Measurements from ENCODE around the gene OOSP4A.
"Not testable (repeated sequence)": the region's sequence is repeated elsewhere in the genome, so short reads cannot be mapped to it uniquely, and the experiment has no call there.

OOSP4A gene

DNA sequence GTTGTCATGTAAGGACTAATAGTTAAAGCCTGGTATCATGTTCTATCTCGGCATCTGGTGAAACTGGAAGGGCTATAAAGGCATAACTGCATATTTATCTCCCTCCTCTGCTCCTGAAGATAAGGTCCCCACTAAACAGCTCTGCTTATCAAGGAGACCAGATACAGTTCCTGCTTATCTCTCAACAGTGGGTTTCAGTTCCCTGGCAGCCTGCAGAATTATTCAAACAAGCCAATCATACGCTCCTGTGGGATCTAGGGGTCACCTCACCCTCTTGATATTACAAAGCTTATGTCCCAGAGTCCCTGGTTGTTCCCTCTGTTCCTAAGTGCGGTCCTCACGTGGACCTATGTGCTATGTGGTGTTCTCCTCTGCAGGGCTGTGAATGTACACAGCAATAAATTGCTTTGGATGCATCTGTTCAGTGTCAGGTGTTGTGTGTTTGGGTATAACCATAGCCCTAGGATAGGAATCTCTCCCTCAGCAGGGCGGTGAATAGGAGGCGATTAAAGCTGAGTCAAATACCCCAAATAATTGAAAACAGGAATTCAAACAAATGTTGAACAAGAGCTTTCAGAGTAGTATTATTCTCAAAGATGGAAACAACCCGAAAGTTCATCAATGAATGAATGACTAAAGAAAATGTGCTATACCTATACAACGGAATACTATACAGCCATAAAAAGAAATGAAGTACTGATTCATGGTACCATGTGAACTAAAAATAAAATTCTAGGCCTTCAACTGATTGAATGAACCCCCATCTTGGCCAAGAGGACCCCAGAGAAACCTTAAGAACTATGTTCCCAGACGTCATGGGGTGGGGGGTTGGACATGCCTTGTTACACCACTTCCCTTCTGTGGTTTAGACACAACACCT is 3.1 kb upstream of the OOSP4A start:
- no peak for ATAC-seq (ENCODE audit: low read depth)
- no peak overlapping the region for H3K4me3 Mint-ChIP-seq

DNA sequence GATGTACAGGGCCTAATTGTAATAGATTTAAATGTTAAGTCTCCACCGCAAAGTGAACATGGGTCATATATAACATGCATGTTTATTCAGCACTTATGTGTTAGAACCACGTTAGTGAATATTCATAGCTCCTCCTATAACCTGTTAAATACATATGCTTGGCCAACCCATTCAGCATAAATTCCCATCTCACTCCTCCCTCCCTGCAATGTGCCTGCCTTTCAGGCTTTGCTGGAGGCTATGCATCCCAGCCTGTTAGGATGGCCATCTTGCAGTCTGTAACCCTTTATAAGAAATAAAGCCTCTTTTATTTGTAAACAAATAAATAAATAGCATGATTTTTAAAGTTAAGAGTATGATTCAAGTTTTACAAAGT is 1.7 kb upstream of the OOSP4A start:
- Mint-ChIP-seq H3K9me3 (no peaks in the 10 kb centered on the region), H3K4me3 (no peak overlapping the region), H3K36me3 (no peaks in the 10 kb centered on the region), H3K4me1 (no peaks in the 10 kb centered on the region), H3K27me3 (peaks cover 6% of the 10 kb centered on the region), H3K27ac (no peak overlapping the region)
- ATAC-seq (ENCODE audit: low read depth) (no peak), DNase-seq (ENCODE audit: low spot score in 2 of 2) (no peak)

More for the DNA sequence above, 3.1 kb upstream of the OOSP4A start:
- no peaks in the 10 kb centered on the region for H3K36me3 Mint-ChIP-seq
- H3K27me3 Mint-ChIP-seq = peaks cover 10% of the 10 kb centered on the region
- no peak for DNase-seq (ENCODE audit: low spot score in 2 of 2)
- H3K27ac Mint-ChIP-seq = no peak overlapping the region
- no peaks in the 10 kb centered on the region for H3K9me3 Mint-ChIP-seq
- no peaks in the 10 kb centered on the region for H3K4me1 Mint-ChIP-seq

DNA sequence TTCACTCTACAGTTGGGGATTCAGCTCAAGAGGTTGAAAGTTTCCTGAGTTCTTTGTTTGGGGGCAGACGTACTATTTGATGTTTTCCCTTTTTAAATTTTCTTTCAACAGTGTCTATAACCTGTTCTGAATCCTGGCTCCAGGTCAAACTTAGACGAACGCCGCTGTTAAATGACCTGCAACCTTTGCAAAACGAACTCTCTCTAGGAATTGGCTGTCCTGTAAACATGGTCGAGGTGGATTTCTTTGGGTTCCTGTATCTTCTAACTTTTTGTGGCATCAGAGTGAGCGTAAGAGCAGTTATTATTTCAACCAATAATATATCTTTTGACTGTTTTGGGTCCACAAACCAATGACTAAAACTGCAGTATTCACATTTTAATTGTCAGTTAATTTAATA is 1.6 kb downstream of the OOSP4A start:
- H3K27me3 Mint-ChIP-seq = peaks cover 2% of the 10 kb centered on the region
- H3K36me3 Mint-ChIP-seq = no peaks in the 10 kb centered on the region
- H3K4me1 Mint-ChIP-seq = no peaks in the 10 kb centered on the region
- DNase-seq (ENCODE audit: low spot score in 2 of 2) = no peak
- no peak for ATAC-seq (ENCODE audit: low read depth)
- no peak overlapping the region for H3K4me3 Mint-ChIP-seq
- no peaks in the 10 kb centered on the region for H3K9me3 Mint-ChIP-seq
- H3K27ac Mint-ChIP-seq = no peak overlapping the region

GRCh38 chr11:59966201-59966600 is 2.4 kb downstream of the OOSP4A start:
- no peaks in the 10 kb centered on the region for H3K27me3 Mint-ChIP-seq
- no peak overlapping the region for H3K4me3 Mint-ChIP-seq
- H3K4me1 Mint-ChIP-seq = no peaks in the 10 kb centered on the region

DNA sequence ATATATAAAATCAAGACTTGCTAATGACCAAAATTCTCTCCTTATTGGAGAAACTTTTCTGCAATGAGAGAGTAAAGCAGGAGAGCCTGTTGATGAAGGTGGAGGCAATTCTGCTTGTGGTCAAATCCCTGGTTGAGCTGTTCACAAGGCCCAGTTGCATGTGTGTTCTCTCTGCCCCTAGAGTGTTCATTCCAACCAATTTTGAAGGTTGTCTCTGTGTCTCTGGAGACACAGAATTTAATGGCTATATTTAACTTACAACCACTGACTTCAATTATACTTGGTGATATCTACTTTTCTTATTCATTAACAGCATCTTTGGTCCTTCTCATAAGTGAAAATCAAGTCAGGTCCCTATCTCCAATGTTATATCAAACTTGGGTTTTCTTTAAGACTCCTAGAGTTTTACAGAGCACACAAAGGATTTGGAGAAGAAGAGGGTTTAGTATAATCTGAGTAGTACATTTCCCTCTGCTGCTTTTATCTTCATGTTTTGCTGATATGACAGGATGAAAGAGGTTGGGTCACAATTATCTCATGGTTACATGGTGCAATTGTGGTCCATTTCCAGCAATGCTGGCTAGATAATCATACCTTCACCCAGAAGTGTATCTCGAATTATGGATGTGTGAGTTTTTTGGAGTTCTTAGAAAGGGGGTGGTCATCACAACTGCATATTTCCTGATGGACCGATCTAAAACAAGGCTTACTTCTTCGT is 4.0 kb downstream of the OOSP4A start:
- Mint-ChIP-seq H3K9me3 (no peaks in the 10 kb centered on the region), H3K27ac (no peak overlapping the region), H3K4me3 (no peak overlapping the region), H3K27me3 (no peaks in the 10 kb centered on the region), H3K4me1 (no peaks in the 10 kb centered on the region), H3K36me3 (no peaks in the 10 kb centered on the region)
- ATAC-seq (ENCODE audit: low read depth) (no peak), DNase-seq (ENCODE audit: low spot score in 2 of 2) (no peak)

More at GRCh38 chr11:59966201-59966600, 2.4 kb downstream of the OOSP4A start:
- ATAC-seq (ENCODE audit: low read depth) (no peak), DNase-seq (ENCODE audit: low spot score in 2 of 2) (no peak)
- no peaks in the 10 kb centered on the region for H3K9me3 Mint-ChIP-seq
- no peaks in the 10 kb centered on the region for H3K36me3 Mint-ChIP-seq
- no peak overlapping the region for H3K27ac Mint-ChIP-seq

DNA sequence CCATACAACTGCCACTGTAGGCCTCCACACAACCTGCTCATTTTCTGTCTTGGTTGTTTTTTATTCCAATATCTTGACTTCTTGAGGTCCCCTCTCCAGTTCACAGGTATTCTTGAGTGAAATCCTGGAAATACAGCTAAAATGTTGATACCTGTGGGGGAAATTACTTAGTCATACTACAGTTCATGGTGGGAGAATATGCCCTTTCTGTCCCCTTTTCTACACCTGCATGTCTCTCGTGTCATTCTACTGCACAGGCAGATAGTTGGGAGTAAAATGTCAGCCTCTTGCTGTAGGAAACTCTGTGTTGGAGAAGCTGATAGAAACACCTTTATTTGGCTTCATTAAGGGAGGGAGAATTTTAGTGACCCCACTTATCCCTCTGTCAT is 4.6 kb downstream of the OOSP4A start:
- Mint-ChIP-seq H3K27me3 (no peaks in the 10 kb centered on the region), H3K4me3 (no peak overlapping the region), H3K27ac (no peak overlapping the region), H3K9me3 (no peaks in the 10 kb centered on the region), H3K4me1 (no peaks in the 10 kb centered on the region), H3K36me3 (no peaks in the 10 kb centered on the region)
- ATAC-seq (ENCODE audit: low read depth) (no peak), DNase-seq (ENCODE audit: low spot score in 2 of 2) (no peak)

GRCh38 chr11:59973097-59973496 is 9.3 kb downstream of the OOSP4A start:
- Mint-ChIP-seq H3K27me3 (peaks cover 2% of the 10 kb centered on the region), H3K27ac (no peak overlapping the region), H3K4me3 (no peak overlapping the region), H3K36me3 (no peaks in the 10 kb centered on the region), H3K4me1 (no peaks in the 10 kb centered on the region), H3K9me3 (no peaks in the 10 kb centered on the region)
- ATAC-seq (ENCODE audit: low read depth) (no peak), DNase-seq (ENCODE audit: low spot score in 2 of 2) (no peak)

DNA sequence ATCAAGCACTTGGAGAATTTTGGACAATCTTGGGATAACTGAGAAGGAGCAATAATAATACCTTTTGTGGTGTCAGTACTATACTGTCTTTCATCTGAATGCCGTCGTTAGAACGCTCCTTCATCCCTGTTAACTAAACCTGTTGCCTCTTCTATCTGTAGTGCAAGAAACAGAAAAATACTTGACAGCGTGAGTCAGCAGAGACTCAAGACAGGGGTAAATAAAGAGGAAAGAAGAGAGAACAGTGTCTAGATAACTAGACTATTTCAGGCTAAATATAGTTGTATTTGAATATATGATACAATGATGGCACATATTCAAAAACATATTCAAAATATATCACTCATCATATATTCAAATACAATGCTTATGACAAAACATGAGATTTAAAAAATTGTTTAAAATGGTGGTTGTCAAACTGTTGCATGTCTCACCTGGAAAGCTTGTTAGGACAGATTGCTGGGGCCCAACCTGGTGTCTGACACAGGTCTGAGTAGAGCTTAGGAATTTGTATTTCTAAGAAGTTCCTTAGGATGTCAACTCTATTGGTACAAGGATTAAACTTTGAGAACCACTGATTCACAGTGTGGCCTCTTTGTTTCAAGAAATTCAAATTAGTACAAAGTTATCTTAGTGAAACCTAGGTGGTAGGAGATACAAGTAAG is 17.4 kb downstream of the OOSP4A start:
- ATAC-seq (ENCODE audit: low read depth) (no peak), DNase-seq (ENCODE audit: low spot score in 2 of 2) (no peak)
- H3K36me3 Mint-ChIP-seq = no peaks in the 10 kb centered on the region
- no peaks in the 10 kb centered on the region for H3K9me3 Mint-ChIP-seq
- H3K4me3 Mint-ChIP-seq = no peak overlapping the region
- no peak overlapping the region for H3K27ac Mint-ChIP-seq
- no peaks in the 10 kb centered on the region for H3K4me1 Mint-ChIP-seq
- peaks cover 9% of the 10 kb centered on the region for H3K27me3 Mint-ChIP-seq

DNA sequence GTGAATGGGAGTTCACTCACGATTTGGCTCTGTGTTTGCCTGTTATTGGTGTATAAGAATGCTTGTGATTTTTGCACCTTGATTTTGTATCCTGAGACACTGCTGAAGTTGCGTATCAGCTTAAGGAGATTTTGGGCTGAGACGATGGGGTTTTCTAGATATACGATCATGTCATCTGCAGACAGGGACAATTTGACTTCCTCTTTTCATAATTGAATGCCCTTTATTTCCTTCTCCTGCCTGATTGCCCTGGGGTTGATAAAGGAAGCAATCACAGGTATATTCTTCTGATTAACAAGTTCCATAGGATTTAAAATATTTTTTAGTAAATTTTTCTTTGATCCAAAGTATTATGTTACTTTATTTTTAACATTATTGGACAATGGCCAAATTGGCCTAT is 18.2 kb downstream of the OOSP4A start:
- not testable (repeated sequence) for H3K36me3 Mint-ChIP-seq; H3K4me3 Mint-ChIP-seq; H3K4me1 Mint-ChIP-seq; H3K27ac Mint-ChIP-seq; ATAC-seq (ENCODE audit: low read depth); H3K9me3 Mint-ChIP-seq; H3K27me3 Mint-ChIP-seq; DNase-seq (ENCODE audit: low spot score in 2 of 2)

GRCh38 chr11:59983212-59983611 is 19.4 kb downstream of the OOSP4A start:
- Mint-ChIP-seq H3K9me3 (peaks cover 1% of the 10 kb centered on the region), H3K36me3 (no peaks in the 10 kb centered on the region), H3K4me3 (no peak overlapping the region), H3K27me3 (peaks cover 9% of the 10 kb centered on the region), H3K27ac (no peak overlapping the region), H3K4me1 (no peaks in the 10 kb centered on the region)
- DNase-seq (ENCODE audit: low spot score in 2 of 2) (no peak), ATAC-seq (ENCODE audit: low read depth) (no peak)

DNA sequence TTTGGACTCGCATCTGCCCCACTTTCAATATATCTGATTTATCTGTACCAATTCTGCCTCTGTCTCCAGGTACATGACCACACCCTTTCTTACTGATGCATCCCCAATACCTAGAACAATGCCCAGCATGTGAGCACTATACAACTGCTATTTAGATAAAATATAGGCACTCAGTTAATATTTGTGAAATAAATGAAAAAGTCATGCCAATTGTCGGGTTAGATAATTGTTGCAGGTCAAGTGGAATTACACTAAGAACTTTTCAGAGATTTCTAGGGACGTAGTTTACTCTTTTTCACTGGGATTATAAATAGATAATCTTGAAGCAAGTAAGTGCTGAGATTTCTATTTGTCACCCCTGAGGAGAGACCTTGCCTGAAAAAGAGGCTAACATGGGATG is 20.5 kb downstream of the OOSP4A start:
- DNase-seq (ENCODE audit: low spot score in 2 of 2) = no peak
- Mint-ChIP-seq H3K27me3 (peaks cover 6% of the 10 kb centered on the region), H3K4me3 (no peak overlapping the region), H3K4me1 (no peaks in the 10 kb centered on the region), H3K27ac (no peak overlapping the region), H3K36me3 (no peaks in the 10 kb centered on the region), H3K9me3 (peaks cover 1% of the 10 kb centered on the region)
- ATAC-seq (ENCODE audit: low read depth) = no peak

GRCh38 chr11:59990421-59990820 is 26.6 kb downstream of the OOSP4A start:
- no peak overlapping the region for H3K4me3 Mint-ChIP-seq
- ATAC-seq (ENCODE audit: low read depth) = no peak
- no peaks in the 10 kb centered on the region for H3K27me3 Mint-ChIP-seq
- H3K27ac Mint-ChIP-seq = no peak overlapping the region
- H3K4me1 Mint-ChIP-seq = no peaks in the 10 kb centered on the region
- H3K36me3 Mint-ChIP-seq = no peaks in the 10 kb centered on the region
- H3K9me3 Mint-ChIP-seq = peaks cover 6% of the 10 kb centered on the region
- DNase-seq (ENCODE audit: low spot score in 2 of 2) = no peak

DNA sequence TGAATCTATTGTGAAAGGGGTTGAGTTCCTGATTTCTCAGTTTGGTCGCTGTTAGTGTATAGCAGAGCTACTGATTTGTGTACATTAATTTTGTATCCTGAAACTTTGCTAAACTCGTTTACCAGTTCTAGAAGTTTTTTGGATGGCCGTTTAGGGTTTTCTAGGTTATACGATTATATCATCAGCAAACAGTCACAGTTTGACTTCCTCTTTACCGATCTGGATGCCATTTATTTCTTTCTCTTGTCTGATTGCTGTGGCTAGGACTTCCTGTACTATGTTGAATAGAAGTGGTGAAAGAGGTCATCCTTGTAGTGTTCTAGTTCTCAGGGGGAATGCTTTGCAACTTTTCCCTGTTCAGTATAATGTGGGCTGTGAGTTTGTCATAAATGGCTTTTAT is 28.6 kb downstream of the OOSP4A start:
- H3K4me1 Mint-ChIP-seq = no peaks in the 10 kb centered on the region
- ATAC-seq (ENCODE audit: low read depth) (no peak), DNase-seq (ENCODE audit: low spot score in 2 of 2) (no peak)
- H3K4me3 Mint-ChIP-seq = no peak overlapping the region
- no peak overlapping the region for H3K27ac Mint-ChIP-seq
- no peaks in the 10 kb centered on the region for H3K36me3 Mint-ChIP-seq
- no peaks in the 10 kb centered on the region for H3K27me3 Mint-ChIP-seq
- peaks cover 5% of the 10 kb centered on the region for H3K9me3 Mint-ChIP-seq

DNA sequence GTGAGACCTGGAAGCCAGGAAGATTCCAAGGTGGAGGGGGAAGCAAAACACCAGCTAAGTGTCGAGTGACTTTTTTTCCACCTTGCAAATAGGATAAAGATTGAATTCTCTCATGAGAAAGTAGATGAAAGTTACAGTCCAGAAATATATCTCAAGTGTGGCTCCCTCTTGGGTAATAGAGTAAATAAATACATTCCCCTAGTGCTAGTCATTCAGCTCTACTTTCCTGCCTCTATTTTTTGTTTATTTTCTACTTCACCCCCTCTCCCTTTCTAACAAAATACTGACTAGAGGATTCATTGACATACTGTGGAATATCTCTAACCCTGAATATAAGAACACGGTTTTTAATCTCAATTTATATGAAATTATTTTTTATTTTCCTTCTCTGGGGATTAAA is 34.0 kb downstream of the OOSP4A start:
- Mint-ChIP-seq H3K36me3 (no peaks in the 10 kb centered on the region), H3K4me1 (no peaks in the 10 kb centered on the region), H3K27me3 (peaks cover 5% of the 10 kb centered on the region), H3K27ac (no peak overlapping the region), H3K4me3 (no peak overlapping the region), H3K9me3 (no peaks in the 10 kb centered on the region)
- DNase-seq (ENCODE audit: low spot score in 2 of 2) = no peak
- ATAC-seq (ENCODE audit: low read depth) = no peak

All from memory B cell (primary cell).